GM21825 (cell line): ENCODE measurements around the gene SEPTIN2.
"Not testable (repeated sequence)": the region's sequence is repeated elsewhere in the genome, so short reads cannot be mapped to it uniquely, and the experiment has no call there.

Experiments used
- ATAC-seq: cut with Tn5 transposase; IDR thresholded peaks from one replicate; pipeline ENCODE4 v1.9.1; 2021; ENCODE audit warnings: mild to moderate bottlenecking, moderate library complexity; ENCODE audit not compliant: unreplicated experiment

The SEPTIN2 gene

DNA sequence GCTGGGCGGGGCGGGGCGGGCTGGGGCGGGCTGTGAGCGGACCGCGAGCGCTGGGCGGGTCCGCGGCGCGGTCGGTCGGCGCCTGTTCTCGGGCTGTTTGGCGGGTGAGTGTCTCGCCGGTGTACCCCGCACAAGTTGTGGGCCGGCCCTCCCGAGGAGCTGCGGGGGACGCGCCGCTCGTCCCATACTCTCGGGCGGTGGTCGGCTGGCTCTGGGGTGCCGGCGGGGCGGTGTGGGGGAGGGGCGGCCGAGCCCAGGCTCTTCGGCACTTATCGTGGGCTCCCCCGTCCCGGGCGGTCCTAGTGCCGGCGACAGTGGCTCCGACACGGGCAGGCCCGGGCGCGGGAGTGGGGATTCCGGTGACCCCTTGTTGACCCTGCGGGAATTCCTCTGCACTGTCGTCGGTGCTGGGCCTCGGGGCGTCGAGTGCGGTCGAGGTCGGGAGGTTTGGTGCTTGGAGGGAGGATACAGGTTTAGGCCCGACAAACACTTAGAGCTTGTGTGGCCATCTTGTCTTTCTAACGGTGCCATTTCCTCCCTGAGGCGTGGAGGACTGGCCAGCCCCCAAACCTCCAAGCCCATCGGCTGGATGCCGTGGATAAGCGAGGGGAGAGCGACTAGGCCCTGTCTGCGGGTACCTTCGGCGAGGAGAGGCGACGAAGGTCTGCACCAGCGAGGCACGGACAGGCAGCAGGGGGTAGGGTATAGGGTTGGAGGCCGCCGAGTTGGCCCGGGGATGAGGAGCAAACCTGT lies at the start of gene SEPTIN2:
Gene SEPTIN2, plus strand, starts transcription at position 47 of the 753 bp plus-strand sequence. CDS start 8,308 bp downstream, outside the sequence.
- ATAC-seq, result peak; percentile 33

- no peak for ATAC-seq
Observed at GRCh38 chr2:241267249-241268067, 48.3 kb upstream of the SEPTIN2 start.

DNA sequence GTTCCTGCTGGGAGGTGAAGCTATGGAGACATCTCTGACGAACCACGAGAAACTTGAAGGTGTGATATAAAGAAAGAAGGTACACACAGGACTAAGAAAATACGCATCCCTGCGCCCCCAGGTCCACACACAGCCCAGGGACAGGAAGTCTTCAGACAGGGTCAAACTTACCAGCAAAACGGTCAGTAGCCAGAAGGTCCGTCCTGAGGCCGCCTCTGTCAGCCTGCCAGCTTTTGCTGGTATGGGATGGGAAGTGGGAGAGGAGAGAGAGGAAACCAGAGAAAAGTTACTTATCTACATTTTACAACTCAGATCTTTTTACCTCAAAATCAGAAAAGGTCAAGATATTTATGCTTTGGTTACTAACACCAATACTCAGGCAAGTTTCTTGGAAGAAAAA lies 47.4 kb upstream of the SEPTIN2 start:
- ATAC-seq, result no peak

- ATAC-seq, result no peak
Observed at GRCh38 chr2:241268716-241269445, 46.8 kb upstream of the SEPTIN2 start.

DNA sequence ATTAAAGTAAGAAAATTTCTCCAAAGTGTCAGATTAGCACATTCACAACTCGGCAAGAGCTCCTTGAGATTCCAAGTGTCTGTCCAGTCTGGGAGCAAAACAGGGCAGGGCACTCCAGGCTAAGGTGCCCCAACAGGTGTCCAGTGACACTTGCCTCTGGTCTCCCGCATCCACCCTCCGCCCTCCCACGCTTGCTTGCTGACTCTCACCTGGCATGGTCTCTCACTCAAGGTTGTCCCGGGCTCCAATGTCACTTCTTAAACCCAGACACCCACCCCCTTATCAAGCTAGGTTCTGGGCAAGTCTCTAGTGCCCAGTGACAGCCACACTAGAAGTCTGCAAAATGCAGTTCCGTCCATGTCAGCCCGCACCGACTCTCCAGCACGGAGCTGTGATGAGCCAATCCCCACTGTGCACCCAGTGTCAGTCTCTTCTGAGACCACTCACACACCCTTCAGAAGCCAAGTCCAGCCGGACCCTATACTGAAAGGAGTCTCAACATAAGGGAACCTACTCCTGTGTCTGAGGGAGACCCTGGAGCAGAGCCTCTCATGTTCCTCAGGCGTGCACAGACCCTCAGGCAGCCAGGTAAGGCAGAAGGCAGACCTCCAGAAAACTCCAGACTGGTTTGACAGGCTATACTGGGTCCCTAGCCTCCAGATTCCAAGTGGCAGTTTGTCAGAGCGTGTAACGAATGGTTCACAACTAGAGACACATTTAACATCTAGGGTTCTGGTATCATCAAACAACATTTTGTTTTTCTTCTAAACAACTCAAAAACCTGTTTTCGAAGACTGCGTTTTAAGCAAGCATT lies 45.8 kb upstream of the SEPTIN2 start:
- ATAC-seq, result no peak

DNA sequence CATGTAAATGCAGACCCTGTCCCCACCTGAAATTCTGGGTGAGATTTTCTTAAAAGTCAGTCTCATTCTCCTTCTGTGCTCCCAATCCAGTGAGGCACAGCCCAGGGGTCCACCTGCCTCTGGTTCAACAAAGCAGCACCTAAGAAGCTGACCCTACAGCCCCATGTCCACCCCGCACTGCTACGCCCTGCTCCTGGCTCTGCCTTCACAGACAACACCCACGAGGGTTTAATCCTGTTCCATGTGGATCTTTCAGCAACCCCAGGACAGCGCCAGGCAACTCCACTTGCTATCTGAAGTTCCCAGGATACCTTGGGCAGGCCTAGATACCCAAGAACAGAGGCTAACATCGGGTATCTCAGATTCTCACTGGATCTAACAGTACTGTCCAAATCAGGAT lies 45.2 kb upstream of the SEPTIN2 start:
- no peak for ATAC-seq

GRCh38 chr2:241271706-241272302 lies 43.9 kb upstream of the SEPTIN2 start:
- ATAC-seq, result peak; percentile 47

DNA sequence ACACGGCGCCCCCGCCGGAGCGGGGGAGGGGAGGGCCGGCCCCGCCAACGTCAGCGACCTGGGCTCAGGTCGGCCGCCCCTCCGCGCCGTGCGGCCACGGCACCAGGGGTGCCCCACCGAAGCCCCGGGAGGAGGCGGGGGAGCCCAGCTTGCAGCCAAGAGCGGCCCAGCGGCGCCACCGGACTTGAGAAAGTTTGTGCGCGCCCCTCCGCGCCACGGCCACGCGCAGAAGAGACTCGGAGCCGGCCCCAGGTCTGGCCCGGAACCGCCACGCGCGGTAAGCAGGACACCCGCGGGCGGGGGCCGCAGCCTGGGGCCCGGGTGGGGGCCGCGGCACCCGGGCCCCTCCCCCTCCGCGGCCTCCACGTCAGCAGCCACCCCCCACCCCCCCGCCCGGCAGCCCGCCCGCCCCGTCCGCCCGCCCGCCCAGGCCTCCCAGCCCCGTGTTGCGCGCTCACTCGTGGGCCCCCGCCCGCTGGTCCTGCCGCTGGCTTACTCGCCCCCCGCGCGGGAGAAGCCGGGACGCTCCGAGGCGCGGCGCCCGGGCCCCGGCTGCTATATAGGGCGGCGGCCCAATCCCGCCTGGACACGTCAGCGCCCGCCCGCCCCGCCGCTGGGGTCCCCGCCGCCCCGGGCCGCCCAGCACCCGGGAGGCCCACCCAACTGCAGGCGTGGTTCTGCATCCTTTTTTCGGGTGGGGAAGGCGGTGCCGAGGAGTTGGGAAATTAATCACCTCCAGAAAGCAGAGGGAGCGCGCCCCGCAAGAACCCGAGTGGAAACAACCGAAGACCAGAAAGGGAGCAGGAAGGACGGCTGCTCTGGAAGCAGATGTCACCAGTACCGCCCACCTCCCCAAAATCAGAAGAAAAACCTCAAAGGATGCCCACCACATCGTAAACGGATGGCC lies 43.2 kb upstream of the SEPTIN2 start:
- peak; percentile 52 for ATAC-seq

DNA sequence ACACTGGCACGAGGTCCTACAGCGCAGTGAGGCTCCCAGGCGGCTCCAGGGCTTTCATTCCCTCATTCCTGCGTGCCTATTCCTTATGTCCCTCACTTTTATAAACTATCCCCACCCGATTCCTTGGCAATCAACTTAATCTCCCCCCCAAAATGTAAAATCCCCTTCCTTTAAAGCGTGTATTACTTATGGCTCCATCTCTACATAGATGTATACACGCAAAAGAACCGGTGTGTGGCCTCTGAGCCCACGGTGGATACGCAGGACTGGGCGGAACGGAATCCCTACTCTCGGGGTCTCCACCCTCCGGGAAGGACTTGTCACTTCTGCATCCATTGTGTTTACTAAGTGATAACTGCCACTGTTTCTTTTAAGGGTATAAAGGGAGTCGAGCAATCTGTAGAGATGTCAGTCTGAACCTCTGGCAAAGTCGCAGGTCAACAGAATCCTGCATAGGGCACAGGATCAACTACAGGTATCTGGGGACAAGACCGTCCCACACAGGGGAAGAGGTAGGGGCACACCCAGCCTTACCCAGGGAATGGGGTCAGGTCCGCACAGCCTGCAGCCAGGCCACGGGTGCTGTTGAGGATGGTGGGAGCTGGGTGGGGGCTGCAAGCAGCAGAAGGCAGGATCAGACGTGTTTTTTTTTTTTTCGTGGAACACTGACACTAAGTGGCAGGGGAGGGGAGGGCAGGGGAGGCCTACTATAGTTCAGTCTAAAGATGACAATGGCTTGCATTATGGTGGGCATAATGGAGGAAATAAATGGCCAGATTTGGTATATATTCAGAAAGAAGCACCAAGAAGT lies 42.3 kb upstream of the SEPTIN2 start:
- no peak for ATAC-seq

GRCh38 chr2:241274127-241274526 lies 41.6 kb upstream of the SEPTIN2 start:
- ATAC-seq, result no peak

GRCh38 chr2:241275504-241275903 lies 40.2 kb upstream of the SEPTIN2 start:
- no peak for ATAC-seq

GRCh38 chr2:241275910-241276309 lies 39.8 kb upstream of the SEPTIN2 start:
- ATAC-seq, result no peak

DNA sequence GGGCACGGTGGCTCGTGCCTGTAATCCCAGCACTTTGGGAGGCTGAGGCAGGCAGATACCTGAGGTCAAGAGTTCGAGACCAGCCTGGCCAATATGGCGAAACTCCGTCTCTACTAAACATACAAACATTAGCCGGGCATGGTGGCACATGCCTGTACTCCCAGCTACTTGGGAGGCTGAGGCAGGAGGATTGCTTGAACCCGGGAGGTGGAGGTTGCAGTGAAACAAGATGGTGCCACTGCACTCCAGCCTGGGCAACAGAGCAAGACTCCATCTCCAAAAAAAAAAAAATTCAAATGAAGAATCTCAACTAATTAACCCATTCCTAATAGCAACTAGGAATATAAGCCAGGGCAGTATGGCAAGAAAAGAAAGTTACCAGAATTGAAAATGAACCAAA lies 37.4 kb upstream of the SEPTIN2 start:
- not testable (repeated sequence) for ATAC-seq

DNA sequence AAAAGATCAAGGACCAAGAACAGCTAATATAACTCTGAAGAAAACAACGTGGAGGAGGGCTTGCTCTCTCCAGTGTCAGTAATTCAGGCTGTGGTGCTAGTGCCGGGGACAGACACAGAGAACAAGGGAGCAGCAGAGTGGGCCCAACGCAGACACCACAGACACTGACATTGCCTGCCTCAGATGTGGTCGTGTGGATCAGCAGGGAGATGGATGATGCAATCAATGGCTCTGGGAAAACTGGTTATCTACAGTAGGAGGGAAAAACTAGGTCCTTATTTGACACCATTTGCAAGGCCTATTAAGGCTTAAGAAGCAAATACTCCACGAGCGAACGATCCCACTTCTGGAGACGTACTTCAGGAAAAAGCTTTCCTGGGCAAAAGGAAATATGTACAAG lies 36.3 kb upstream of the SEPTIN2 start:
- ATAC-seq, result no peak

DNA sequence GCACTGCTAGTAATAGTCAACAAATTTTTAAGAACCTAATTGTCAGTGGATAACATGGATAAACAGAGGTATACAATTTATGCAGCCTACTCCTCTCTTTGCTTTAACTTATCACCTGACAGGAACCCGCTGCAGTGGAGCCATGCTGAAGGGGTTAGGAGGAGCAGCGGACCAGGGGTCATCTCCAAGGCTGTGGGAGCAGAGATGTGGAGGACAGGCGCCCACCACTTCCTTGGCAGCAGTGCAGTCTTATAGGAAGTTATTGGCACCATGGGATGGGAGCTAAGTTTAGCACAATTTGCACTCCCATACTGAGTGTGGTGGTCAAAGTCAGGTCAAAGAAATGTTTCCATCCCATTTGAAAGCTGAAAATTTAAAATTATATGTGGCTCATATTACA lies 35.9 kb upstream of the SEPTIN2 start:
- no peak for ATAC-seq

DNA sequence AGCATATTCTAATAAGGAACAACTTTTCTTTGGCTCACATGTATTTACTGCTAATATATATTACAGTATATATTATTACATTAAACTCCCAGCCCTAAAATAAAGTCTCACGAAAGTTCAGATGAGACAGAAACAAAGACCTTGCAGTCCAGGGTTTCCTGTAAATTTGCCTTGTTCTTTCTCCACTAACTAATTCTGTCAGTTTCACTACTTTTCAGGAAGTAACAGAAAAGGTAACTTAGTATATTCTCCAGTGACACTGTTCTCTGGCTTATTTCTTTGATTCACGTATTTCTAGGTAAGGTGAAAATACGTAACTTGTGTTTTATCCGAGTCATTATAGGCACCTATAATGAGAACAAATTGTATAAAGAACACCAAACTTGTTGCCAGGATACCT lies 35.4 kb upstream of the SEPTIN2 start:
- no peak for ATAC-seq

DNA sequence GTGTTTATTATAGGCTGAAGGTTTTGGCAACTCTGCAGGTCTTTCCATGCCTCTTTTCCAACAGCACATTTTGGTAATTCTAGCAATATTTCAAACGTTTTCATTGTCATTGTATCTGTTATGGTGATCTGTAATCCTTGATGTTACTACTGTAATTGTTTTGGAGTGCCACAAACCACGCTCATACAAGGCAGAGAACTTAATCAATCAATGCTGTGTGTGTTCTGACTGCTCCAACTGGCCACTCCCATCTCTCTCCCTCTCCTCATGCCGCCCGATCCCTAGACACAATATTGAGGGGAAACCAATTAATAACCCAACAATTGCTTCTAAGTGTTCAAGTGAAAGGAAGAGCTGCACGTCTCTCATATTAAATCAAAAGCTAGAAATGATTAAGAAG lies 33.2 kb upstream of the SEPTIN2 start:
- no peak for ATAC-seq

DNA sequence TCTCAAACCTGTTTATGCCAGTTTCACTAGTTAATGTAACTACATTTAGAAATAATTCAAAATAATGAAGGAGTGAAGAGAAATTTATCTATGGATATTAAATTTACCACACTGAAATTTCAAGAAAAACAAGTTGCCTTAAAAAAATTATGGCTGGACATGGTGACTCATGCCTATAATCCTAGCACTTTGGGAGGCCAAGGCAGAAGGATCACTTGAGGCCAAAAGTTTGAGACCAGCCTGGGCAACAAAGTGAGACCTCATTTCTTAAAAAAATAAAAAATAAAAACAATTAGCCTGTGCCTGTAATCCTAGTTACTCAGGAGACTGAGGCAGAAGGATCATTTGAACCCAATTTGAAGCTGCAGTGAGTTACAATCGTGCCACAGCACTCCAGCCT lies 30.1 kb upstream of the SEPTIN2 start:
- ATAC-seq, result no peak
